ENCODE data around the gene TMEM184A. TPM values are rescaled to one million over a fixed set of nuclear protein-coding genes. Genes with fewer than 3 reads are reported as not detected.
A peak's percentile ranks its signal among the peaks of the same experiment; 100 is the strongest.

The TMEM184A gene
- total RNA-seq, 1 donor from 2014 or later: 142 TPM

- DNase-seq (ENCODE audit: low spot score): no peak
Observed at GRCh38 chr7:1567896-1568510, 12.0 kb upstream of the TMEM184A start.

- DNase-seq (ENCODE audit: low spot score): peak; percentile 78
Observed at GRCh38 chr7:1567049-1567771, 11.2 kb upstream of the TMEM184A start.

GRCh38 chr7:1566687-1567048, 10.7 kb upstream of the TMEM184A start:
- DNase-seq (ENCODE audit: low spot score): no peak

GRCh38 chr7:1564603-1565022, 8.6 kb upstream of the TMEM184A start:
- no peak for DNase-seq (ENCODE audit: low spot score)

GRCh38 chr7:1563981-1564602, 8.1 kb upstream of the TMEM184A start:
- DNase-seq (ENCODE audit: low spot score): no peak

- no peak for DNase-seq (ENCODE audit: low spot score)
Observed at GRCh38 chr7:1562597-1563051, 6.6 kb upstream of the TMEM184A start.

GRCh38 chr7:1562116-1562515, 6.1 kb upstream of the TMEM184A start:
- no peak for DNase-seq (ENCODE audit: low spot score)

- DNase-seq (ENCODE audit: low spot score): no peak
Observed at GRCh38 chr7:1561036-1561940, 5.3 kb upstream of the TMEM184A start.

- no peak for DNase-seq (ENCODE audit: low spot score)
Observed at GRCh38 chr7:1560620-1561031, 4.6 kb upstream of the TMEM184A start.

- DNase-seq (ENCODE audit: low spot score): no peak
Observed at GRCh38 chr7:1559626-1560590, 3.9 kb upstream of the TMEM184A start.

GRCh38 chr7:1558841-1559625, 3.0 kb upstream of the TMEM184A start:
- peak; percentile 82 for DNase-seq (ENCODE audit: low spot score)

- DNase-seq (ENCODE audit: low spot score): no peak
Observed at GRCh38 chr7:1558181-1558811, 2.3 kb upstream of the TMEM184A start.

- no peak for DNase-seq (ENCODE audit: low spot score)
Observed at GRCh38 chr7:1557771-1558170, 1.8 kb upstream of the TMEM184A start.

- no peak for DNase-seq (ENCODE audit: low spot score)
Observed at GRCh38 chr7:1557006-1557405, 1.0 kb upstream of the TMEM184A start.

GRCh38 chr7:1555046-1555812, 776 bp downstream of the TMEM184A start:
- DNase-seq (ENCODE audit: low spot score): peak; percentile 83

GRCh38 chr7:1554333-1555045, 1.5 kb downstream of the TMEM184A start:
- no peak for DNase-seq (ENCODE audit: low spot score)

- DNase-seq (ENCODE audit: low spot score): no peak
Observed at GRCh38 chr7:1553512-1554210, 2.3 kb downstream of the TMEM184A start.
